ENCODE results near the gene GCN1.

Gene GCN1

GRCh38 chr12:120115692-120116440 lies 78.6 kb downstream of the GCN1 start:
- DNase-seq (ENCODE audit: low spot score) = no peak

- DNase-seq (ENCODE audit: low spot score) = no peak
These were observed 79.4 kb downstream of the GCN1 start for GRCh38 chr12:120115066-120115465.

GRCh38 chr12:120110550-120111501 lies 83.7 kb downstream of the GCN1 start:
- DNase-seq (ENCODE audit: low spot score) = peak; percentile 81

GRCh38 chr12:120109570-120110267 lies 84.8 kb downstream of the GCN1 start:
- DNase-seq (ENCODE audit: low spot score) = no peak

- no peak for DNase-seq (ENCODE audit: low spot score)
These were observed 88.4 kb downstream of the GCN1 start for GRCh38 chr12:120106151-120106550.

GRCh38 chr12:120103371-120103770 lies 91.1 kb downstream of the GCN1 start:
- DNase-seq (ENCODE audit: low spot score) = no peak

- DNase-seq (ENCODE audit: low spot score) = no peak
These were observed 91.5 kb downstream of the GCN1 start for GRCh38 chr12:120103044-120103338.

GRCh38 chr12:120102189-120103043 lies 92.1 kb downstream of the GCN1 start:
- no peak for DNase-seq (ENCODE audit: low spot score)

- DNase-seq (ENCODE audit: low spot score) = no peak
These were observed 92.9 kb downstream of the GCN1 start for GRCh38 chr12:120101617-120102016.

GRCh38 chr12:120101182-120101581 lies 93.3 kb downstream of the GCN1 start:
- DNase-seq (ENCODE audit: low spot score) = no peak

GRCh38 chr12:120100630-120101029 lies 93.9 kb downstream of the GCN1 start:
- no peak for DNase-seq (ENCODE audit: low spot score)

GRCh38 chr12:120099738-120100137 lies 94.8 kb downstream of the GCN1 start:
- DNase-seq (ENCODE audit: low spot score) = no peak

- DNase-seq (ENCODE audit: low spot score) = no peak
These were observed 95.6 kb downstream of the GCN1 start for GRCh38 chr12:120098756-120099470.

GRCh38 chr12:120096671-120097202 lies 97.8 kb downstream of the GCN1 start:
- DNase-seq (ENCODE audit: low spot score) = no peak

- no peak for DNase-seq (ENCODE audit: low spot score)
These were observed 98.8 kb downstream of the GCN1 start for GRCh38 chr12:120095736-120096135.

GRCh38 chr12:120095331-120095730 lies 99.2 kb downstream of the GCN1 start:
- DNase-seq (ENCODE audit: low spot score) = no peak

GRCh38 chr12:120094485-120094884 lies 100.0 kb downstream of the GCN1 start:
- DNase-seq (ENCODE audit: low spot score) = no peak

GRCh38 chr12:120093592-120094355 lies 100.7 kb downstream of the GCN1 start:
- DNase-seq (ENCODE audit: low spot score) = no peak

GRCh38 chr12:120093336-120093591 lies 101.3 kb downstream of the GCN1 start:
- no peak for DNase-seq (ENCODE audit: low spot score)
